ENCODE measurements around the gene FAM216A. TPM values are rescaled to one million over a fixed set of nuclear protein-coding genes. Genes with fewer than 3 reads are reported as not detected.

The FAM216A gene
- total and polyA plus RNA-seq, 4 donors, result 3.6 to 7.4 (median 4.7) TPM

GRCh38 chr12:110531741-110532333, 63.2 kb downstream of the FAM216A start:
- Histone ChIP-seq H3K36me3 (ENCODE audit: control insufficient read depth in 4 of 4, insufficient read depth in 3 of 4, low read depth in 1 of 4, low read length in 3 of 4) (peaks cover 0 to 4% (median under 1%) of the 10 kb centered on the region in 4 donors), H3K9ac (ENCODE audit: low read depth in 1 of 2, low read length in 2 of 2) (no peak overlapping the region), H3K27ac (ENCODE audit: low read depth in 1 of 2, low read length in 2 of 2) (peak overlapping the region in 1 of 2 donors; percentile 29), H3K9me3 (ENCODE audit: control insufficient read depth in 4 of 4, low read length in 3 of 4) (no peaks in the 10 kb centered on the region), H3K4me3 (ENCODE audit: low read depth in 1 of 3, low read length in 3 of 3) (no peak overlapping the region), H3K4me1 (ENCODE audit: control insufficient read depth in 4 of 4, insufficient read depth in 4 of 4, low read length in 3 of 4) (peaks cover 1 to 22% (median 17%) of the 10 kb centered on the region in 4 donors), H3K27me3 (ENCODE audit: control insufficient read depth in 4 of 4, insufficient read depth in 4 of 4, low read length in 3 of 4) (no peaks in the 10 kb centered on the region)
- 31% methylated on average over 2 of the region's 2 CpGs for WGBS
- DNase-seq (ENCODE audit: low spot score), result no peak
- TF ChIP-seq HNF4G (IDR thresholded peaks at IDR 0.05) (no peak), HNF4A (conservative IDR thresholded peaks at IDR 0.05) (peak in 1 of 2 donors; percentile 18), MAX (IDR thresholded peaks at IDR 0.05) (no peak), SP1 (IDR thresholded peaks at IDR 0.05) (no peak)

- H3K4me3 ChIP-seq (ENCODE audit: low read depth in 1 of 3, low read length in 3 of 3), result no peak overlapping the region
- no peak for TF ChIP-seq REST (IDR thresholded peaks at IDR 0.05)
- TF ChIP-seq HNF4A (conservative IDR thresholded peaks at IDR 0.05), result no peak
- no peak for TF ChIP-seq SP1 (IDR thresholded peaks at IDR 0.05)
- DNase-seq (ENCODE audit: low spot score), result no peak
- no peak overlapping the region for H3K27ac ChIP-seq (ENCODE audit: low read depth in 1 of 2, low read length in 2 of 2)
- 86% methylated on average over 3 of the region's 3 CpGs for WGBS
- H3K4me1 ChIP-seq (ENCODE audit: control insufficient read depth in 4 of 4, insufficient read depth in 4 of 4, low read length in 3 of 4), result peaks cover 1 to 27% (median 20%) of the 10 kb centered on the region in 4 donors
- no peak overlapping the region for H3K9ac ChIP-seq (ENCODE audit: low read depth in 1 of 2, low read length in 2 of 2)
- H3K36me3 ChIP-seq (ENCODE audit: control insufficient read depth in 4 of 4, insufficient read depth in 3 of 4, low read depth in 1 of 4, low read length in 3 of 4), result peaks cover 0 to 4% (median under 1%) of the 10 kb centered on the region in 4 donors
- no peaks in the 10 kb centered on the region for H3K9me3 ChIP-seq (ENCODE audit: control insufficient read depth in 4 of 4, low read length in 3 of 4)
- H3K27me3 ChIP-seq (ENCODE audit: control insufficient read depth in 4 of 4, insufficient read depth in 4 of 4, low read length in 3 of 4), result no peaks in the 10 kb centered on the region
These were observed 64.0 kb downstream of the FAM216A start for GRCh38 chr12:110532644-110533043.

GRCh38 chr12:110533607-110534006, 65.0 kb downstream of the FAM216A start:
- Histone ChIP-seq H3K4me1 (ENCODE audit: control insufficient read depth in 4 of 4, insufficient read depth in 4 of 4, low read length in 3 of 4) (peaks cover 2 to 36% (median 28%) of the 10 kb centered on the region in 4 donors), H3K4me3 (ENCODE audit: low read depth in 1 of 3, low read length in 3 of 3) (no peak overlapping the region), H3K36me3 (ENCODE audit: control insufficient read depth in 4 of 4, insufficient read depth in 3 of 4, low read depth in 1 of 4, low read length in 3 of 4) (peaks cover 0 to 4% (median 2%) of the 10 kb centered on the region in 4 donors), H3K27me3 (ENCODE audit: control insufficient read depth in 4 of 4, insufficient read depth in 4 of 4, low read length in 3 of 4) (no peaks in the 10 kb centered on the region), H3K9ac (ENCODE audit: low read depth in 1 of 2, low read length in 2 of 2) (no peak overlapping the region), H3K9me3 (ENCODE audit: control insufficient read depth in 4 of 4, low read length in 3 of 4) (no peaks in the 10 kb centered on the region), H3K27ac (ENCODE audit: low read depth in 1 of 2, low read length in 2 of 2) (peak overlapping the region in 1 of 2 donors; percentile 2)
- DNase-seq (ENCODE audit: low spot score), result no peak
- TF ChIP-seq REST (IDR thresholded peaks at IDR 0.05) (peak; percentile 31), FOXA2 (IDR thresholded peaks at IDR 0.05) (peak; percentile 63), ZBTB33 (IDR thresholded peaks at IDR 0.05) (no peak), SP1 (IDR thresholded peaks at IDR 0.05) (peak; percentile 13), MAX (IDR thresholded peaks at IDR 0.05) (no peak), YY1 (IDR thresholded peaks at IDR 0.05) (no peak), HNF4G (IDR thresholded peaks at IDR 0.05) (peak; percentile 36), EGR1 (IDR thresholded peaks at IDR 0.05; ENCODE audit: low read depth in 2 of 2) (no peak), RXRA (IDR thresholded peaks at IDR 0.05) (peak; percentile 36 to 60), HNF4A (conservative IDR thresholded peaks at IDR 0.05) (peak; percentile 82 to 88), GABPA (IDR thresholded peaks at IDR 0.05 in 1 of 2, conservative IDR thresholded peaks at IDR 0.05 in 1 of 2) (no peak), FOXA1 (IDR thresholded peaks at IDR 0.05) (peak; percentile 69)
- WGBS, result 42% methylated on average over 6 of the region's 6 CpGs
